GM19043 (cell line): ENCODE measurements around the gene ZBED6.
"Not testable (repeated sequence)": the region's sequence is repeated elsewhere in the genome, so short reads cannot be mapped to it uniquely, and the experiment has no call there.

Experiments
- ATAC-seq: cut with Tn5 transposase; IDR thresholded peaks from one replicate; pipeline ENCODE4 v1.9.1; 2021; ENCODE audit warnings: low read depth; ENCODE audit not compliant: unreplicated experiment

ZBED6 gene

DNA sequence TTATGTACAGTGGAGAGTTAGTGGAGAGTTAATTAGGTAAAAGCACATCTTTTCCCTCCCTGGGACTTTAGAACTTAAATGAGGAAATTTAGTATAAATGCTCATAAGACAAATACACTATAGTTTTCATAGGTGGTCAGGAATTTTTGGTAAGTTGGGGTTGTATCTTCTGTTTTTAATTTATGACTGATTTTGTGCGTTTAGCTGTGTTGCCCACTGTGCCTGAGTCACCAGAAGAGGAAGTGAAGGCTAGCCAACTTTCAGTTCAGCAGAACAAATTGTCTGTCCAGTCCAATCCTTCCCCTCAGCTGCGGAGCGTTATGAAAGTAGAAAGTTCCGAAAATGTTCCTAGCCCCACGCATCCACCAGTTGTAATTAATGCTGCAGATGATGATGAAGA, 33.8 kb downstream of the ZBED6 start:
- not testable (repeated sequence) for ATAC-seq

DNA sequence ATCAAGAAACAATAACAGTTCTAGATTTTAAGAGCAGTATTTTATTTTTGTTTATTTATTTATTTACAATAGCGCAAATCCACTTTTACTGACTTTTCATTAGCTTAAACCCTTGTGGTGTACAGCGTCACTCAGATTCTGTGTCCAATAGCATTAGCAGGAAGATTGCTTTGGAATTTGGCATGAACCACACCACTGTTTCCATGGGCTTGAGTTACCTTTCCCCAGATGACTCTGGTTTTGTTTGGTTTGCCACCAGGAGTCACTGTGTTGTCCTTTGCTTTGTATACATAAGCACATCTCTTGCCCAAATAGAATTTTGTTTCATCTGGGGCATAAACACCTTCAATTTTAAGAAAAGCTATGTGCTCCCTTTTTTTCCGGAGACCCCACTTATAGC, 40.1 kb downstream of the ZBED6 start:
- no peak for ATAC-seq

DNA sequence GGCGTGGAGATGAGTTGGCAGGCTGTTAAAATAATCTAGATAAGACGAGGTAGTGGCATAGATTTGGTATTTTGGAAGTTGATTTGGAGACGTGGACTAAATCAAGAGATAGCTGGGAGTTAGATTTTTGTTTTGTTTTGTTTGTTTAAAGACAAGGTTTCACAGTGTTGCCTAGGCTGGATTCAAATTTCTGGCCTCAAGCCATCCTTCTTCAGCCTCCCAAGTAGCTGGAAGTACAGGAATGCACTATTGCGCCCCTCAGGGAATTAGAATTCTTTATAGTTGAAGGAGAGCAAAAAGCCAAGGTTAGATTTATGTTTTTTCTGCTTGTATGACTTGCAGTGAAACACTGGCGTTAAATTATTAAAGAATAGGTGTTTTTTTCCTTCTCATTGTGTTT, 43.7 kb downstream of the ZBED6 start:
- ATAC-seq = no peak

DNA sequence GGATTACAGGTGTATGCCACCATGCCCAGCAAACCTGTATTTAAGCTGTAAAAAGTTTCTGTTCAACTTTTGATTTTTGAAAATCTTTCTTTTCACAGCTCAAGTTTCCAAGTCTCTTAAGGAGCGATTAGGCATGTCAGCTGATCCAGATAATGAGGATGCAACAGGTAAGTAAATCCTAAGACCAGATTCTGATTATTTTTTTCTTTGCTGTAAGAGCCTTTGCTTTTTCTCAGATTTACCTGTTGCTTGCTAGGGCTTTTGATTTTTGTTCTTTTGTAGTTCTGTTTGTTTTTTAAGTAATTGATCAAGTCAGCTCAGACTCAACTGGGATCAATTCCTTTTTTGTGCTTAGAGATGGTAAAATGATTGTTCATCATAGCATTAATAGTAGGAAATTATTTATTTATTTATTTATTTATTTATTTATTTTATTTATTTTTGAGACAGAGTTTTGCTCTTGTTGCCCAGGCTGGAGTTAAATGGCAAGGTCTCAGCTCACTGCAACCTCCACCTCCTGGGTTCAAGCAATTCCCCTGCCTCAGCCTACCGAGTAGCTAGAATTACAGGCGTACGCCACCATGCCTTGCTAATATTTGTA, 44.9 kb downstream of the ZBED6 start:
- ATAC-seq = no peak

DNA sequence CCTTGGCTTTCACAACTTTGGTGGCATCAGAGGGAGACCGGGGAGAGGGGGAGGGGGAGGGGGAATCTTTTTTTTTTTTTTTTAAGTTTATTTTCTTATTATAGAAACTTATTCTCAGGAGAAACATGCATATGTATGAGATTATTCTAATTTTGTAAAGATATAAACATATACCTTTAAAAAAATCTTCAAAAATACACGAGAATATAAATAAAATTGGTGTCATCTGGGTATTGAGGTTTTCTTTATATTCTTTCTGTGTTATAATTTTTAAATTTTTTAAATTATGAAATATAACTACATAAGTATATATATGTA, 47.1 kb downstream of the ZBED6 start:
- ATAC-seq = no peak

DNA sequence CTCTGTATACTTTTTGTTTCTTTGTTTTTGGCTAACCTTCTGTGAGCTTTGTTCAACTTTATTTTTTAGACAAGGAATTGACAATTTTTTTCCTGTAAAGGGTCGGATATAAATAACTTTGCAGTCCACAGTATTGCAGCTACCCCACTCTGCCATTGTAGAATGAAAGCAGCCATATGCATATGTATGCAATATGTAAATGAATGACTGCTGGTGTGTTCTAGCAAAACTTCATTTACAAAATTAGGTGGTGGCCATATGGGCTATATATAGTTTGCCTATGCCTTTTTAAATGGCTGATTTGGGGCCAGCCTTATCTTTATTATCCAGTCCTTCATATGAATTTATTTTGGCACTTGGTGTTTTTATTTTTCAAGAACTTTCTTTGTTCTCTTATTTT, 48.0 kb downstream of the ZBED6 start:
- no peak for ATAC-seq
